HG02885 (cell line): Measurements from ENCODE around the gene CD300A.
A peak's percentile ranks its signal among the peaks of the same experiment; 100 is the strongest.
"Not testable (repeated sequence)": the region's sequence is repeated elsewhere in the genome, so short reads cannot be mapped to it uniquely, and the experiment has no call there.

Source experiments
- ATAC-seq: cut with Tn5 transposase; IDR thresholded peaks from one replicate; pipeline ENCODE4 v1.9.1; 2021; ENCODE audit warnings: mild to moderate bottlenecking; ENCODE audit not compliant: unreplicated experiment, poor library complexity

Gene CD300A

DNA sequence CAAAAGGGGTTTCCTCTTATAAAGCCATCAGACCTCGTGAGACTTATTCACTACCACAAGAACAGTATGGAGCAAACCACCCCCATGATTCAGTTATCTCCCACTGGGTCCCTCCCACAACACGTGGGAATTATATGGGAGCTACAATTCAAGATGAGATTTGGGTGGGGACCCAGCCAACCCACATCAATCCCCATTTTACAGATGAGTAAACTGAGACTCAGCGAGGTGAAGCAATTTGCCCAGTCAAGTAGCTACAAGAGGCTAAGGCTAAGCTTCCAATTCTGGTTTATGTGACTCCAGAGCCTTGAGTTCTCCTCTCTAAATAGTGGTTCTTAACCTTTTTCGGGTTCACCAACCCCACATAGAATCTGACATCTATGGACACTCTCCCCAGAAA is 8.8 kb downstream of the CD300A start:
- ATAC-seq: no peak

DNA sequence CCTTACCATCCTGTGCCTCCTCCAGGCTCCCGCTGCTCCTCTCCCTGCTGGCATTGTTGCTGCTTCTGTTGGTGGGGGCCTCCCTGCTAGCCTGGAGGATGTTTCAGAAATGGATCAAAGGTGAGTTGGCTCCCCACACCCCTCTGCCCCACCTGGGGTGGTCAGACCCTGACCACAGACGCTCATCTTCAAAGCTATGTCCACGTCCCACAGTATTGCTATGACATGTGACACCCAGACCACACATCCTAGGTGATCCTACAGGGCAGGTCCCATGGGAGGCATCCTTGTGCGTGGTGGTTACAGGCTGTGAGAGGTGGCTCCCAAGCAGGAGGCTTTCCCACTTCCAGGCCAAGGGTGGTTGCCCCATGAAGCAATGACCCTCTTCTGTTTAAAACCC is 11.0 kb downstream of the CD300A start:
- ATAC-seq: no peak

DNA sequence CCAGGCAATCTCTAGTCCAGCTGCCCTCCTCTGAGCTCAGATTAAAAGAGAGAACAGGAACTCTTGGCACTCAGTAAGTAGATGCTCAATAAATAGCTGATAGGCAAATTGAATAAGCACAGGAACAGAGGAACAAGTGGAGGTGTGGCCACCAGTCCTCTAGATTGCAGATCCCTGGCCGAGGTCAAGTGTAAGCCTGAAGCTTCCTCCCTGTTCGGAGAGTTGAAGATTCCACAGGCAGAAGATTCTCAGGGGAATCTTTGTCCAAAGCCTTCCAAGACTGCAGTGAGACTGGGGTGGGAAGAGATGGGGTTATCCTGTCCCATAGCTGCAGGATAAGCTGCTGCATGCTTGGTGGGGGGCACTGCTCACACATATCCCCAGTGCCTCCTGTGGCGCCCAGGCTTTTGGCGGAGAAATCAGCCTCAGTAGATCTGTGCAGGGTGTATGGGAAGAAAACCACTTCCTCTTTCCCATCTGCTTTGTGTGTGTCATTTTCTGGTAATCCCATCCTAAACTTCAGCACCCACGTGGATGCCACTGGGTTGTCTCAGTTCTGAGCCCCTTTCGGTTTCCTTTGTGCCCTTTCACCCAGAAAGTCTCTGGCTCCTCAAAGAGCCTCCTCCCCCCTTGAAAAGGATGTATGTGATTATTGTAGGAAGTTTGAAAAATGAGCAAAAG is 12.1 kb downstream of the CD300A start:
- ATAC-seq: no peak

DNA sequence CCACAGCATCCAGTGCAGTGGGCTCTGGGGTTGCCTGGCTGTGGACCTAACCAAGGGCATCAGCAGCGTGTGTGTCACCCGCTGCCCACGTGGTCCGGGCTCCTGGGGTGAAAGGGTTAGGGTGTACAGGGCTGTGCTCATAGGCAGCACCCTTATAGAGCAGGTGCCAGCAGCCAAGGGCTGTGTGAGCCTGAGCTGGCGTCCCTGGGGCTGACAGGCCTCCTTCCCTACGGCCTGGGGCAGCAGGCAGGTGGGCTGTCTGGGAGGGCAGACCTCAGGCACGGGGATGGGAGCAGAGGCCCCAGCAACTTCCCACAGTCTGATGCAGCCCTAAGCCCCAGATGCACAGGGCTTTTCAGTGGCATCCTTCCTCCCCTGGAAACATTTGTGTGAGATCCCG is 13.9 kb downstream of the CD300A start:
- ATAC-seq: no peak

DNA sequence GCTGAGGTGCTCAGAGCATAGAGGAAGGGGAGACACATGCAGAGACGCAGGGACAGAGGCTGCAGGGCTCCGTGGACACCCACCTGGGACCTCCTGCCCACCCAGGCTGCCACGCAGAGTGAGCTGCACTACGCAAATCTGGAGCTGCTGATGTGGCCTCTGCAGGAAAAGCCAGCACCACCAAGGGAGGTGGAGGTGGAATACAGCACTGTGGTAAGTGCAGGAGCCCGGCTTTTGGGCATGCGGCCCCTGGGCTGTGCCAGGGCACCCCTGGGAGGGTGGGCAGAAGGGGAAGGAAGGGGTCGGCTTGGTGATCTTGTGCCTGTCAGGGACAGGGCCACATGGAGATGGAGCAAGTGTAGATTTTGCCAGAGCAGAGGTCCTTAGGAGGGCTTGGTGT is 15.2 kb downstream of the CD300A start:
- ATAC-seq: no peak

DNA sequence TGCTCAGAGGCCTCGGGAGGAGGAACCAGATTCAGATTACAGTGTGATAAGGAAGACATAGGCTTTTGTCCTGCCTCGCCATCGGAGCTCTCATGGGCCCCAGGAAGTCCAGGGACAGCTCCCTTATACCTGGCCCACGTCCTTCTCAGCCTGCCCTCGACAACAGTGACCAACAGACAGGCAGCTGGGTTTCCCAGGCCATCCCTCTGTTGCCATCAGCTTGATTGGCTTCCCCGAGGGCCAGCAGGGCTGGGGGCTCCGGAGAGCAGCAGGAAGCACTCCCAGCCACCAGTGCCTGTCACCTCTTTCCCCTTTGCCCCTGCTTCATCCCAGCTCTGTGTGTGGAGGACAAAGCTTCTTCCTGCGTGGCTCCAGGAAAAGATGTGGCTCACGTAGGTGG is 17.6 kb downstream of the CD300A start:
- no peak for ATAC-seq

DNA sequence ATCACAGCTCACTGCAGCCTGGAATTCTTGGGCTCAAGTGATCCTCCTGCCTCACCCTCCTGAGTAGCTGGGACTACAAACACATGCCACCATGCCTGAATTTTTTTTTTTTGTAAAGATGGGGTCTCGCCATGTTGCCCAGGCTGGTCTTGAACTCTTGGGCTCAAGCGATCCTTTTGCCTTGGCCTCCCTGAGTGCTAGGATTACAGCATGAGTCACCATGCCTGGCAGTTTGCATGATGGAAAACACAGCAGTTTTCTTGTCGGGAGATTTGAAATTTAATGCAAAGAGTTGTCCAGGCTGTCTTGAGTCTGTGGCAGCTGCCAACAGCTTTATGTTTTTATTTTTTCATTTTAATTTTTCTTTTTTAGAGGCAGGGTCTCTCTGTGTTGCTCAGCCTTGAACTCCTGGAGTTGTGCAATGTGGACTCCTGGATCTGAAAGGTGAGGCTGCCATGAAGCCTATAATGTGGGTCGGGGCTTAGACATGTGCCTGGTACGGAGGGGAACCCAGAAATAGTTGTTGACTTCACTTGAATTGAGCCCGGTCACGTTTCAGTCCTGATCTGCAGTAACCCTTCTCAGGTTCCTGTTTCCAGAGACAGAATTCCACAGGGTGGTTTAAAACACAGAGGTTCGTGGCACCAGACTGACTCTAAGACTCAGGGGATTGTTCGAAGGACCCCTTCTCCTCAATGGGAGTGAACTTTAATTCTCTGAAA is 18.7 kb downstream of the CD300A start:
- no peak for ATAC-seq

DNA sequence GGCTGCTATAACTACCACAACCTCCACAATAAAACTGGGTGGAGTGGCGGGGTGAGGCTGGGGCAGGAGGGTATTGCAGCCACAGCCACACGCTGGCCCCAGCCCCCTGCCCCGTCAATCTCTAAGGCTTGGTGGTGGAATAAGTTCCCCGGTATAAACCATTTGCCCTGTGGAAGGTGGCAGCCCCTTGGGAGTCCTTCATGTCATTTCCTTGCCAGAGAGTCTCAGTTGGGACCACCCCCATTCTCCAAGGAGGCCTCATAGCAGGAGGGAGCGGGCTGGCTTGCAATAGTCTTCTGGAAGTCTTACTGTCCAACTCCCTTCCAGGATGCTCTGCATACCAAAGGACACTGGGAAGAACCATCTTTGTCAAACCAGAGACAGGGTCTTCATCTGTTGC is 19.4 kb downstream of the CD300A start:
- ATAC-seq: no peak

DNA sequence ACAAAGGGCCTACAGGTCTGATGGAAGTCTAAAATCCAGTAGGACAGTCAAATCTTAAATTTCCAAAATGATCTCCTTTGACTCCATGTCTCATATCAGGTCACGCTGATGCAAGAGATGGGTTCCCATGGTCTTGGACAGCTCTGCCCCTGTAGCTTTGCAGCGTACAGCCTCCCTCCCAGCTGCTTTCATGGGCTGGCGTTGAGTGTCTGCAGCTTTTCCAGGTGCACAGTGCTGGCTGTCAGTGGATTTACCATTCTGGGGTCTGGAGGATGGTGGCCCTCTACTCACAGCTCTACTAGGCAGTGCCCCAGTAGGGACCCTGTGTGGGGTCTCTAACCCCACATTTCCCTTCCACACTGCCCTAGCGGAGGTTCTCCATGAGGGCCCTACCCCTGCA is 21.8 kb downstream of the CD300A start:
- not testable (repeated sequence) for ATAC-seq

DNA sequence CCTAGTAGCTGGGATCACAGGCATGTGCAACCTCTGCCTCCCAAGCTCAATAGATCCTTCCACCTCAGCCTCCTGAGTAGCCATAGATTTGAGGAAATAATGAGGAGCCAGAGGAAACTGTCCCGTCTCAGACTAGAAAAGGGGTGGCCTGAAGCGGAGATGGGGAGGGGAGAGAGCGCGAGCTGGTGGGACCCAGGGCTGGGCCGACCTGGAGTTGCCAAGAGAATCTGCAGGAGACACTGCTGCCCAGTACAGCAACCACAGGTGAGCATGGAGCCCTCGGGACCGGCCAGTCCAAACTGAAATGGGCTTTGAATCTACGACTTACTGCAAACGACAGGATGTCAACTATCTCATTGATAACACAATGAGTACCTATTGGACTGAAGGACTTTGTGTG is 24.3 kb downstream of the CD300A start:
- ATAC-seq: no peak

DNA sequence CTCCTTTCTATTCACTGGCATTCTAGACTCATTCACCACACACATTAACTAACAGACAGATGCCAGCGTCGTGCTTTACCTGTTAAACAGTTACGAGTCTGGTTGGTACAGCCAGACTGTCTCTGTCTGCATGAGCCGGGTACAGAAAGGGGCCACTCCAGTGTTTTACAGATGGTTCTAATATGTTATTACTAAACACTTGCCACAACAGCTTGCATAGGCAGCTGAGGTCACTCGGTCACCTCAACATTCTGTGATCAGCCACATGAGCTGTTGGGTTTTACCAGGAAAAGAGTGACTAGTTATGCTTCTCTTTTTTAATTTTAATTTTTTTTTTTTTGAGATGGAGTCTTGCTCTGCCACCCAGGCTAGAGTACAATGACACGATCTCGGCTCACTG is 25.2 kb downstream of the CD300A start:
- no peak for ATAC-seq

DNA sequence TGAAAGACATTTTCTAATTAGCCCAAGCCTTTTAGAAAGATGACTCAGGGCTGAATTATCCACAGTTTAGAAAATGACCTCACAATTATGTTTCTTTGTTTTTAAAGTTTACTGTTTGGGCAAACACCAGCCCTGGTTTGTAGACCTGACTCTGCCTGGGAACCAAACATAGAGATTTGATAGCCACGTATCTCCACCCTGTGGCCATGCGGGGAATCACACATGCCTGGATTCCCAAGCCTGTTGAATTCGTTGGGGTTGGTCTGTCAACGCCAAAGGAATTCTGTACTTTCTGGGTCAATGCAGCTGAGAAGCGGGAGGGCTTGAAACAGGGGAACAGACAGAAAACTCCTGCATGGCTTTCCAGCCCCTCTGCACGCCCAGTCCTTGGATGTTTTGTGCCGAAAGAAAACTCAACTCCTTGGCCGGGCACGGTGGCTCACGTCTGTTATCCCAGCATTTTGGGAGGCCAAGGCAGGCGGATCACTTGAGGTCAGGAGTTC is 26.9 kb downstream of the CD300A start:
- no peak for ATAC-seq

DNA sequence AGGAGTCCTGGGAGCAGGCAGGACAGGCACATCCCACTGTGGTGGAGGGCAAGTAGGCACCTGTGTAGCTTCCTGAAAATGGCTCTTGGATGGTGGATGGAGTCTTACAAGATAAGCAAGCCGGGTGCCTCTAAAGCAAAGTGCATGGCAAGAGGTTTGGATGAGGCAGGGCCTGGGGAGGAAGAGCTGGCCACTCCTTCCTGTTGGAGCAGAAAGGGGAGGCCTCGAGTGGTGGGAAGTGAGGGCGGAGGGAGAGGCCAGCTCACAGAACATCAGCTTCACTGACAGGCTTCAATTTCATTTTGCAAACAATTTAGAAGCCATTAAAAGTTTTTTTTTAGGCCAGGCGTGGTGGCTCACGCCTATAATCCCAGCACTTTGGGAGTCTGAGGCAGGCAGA is 31.0 kb downstream of the CD300A start:
- ATAC-seq: no peak

DNA sequence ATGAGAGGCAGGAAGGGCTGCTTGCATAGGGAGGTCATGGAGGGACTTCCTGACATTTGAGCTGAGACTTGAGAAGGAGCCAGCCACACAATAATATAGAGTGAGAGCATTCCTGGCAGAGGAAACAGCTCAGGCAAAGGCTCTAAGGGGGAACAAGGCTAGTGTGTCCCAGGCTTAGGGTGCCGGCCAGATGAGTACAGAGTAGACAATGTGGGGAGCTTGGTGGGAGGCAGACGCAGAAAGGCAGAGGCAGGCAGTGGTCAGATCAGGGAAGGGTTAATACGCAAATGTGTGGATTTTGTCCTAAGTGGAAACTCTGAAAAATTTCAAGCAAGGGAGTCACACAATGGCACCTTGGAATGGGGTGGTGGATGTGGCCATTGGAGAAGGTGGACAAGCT is 33.6 kb downstream of the CD300A start:
- ATAC-seq: no peak

DNA sequence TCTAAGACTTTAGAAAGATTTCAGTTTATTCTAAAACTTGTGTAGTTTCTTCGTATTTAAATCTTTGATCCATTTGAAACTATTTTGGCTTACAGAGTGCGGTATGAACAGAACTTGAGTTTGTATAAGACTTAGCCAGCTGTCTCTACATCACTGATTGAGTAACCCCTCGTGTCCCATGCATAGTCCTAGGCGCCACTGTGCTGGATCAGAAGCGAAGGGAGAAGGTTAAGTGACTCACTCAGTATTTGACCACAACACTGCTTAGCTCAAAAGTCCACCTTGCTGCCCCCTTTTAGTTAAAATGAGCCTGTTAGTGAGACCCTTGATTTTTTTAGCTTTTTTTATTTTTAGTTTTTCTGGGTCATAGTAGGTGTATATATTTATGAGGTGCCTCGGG is 36.4 kb downstream of the CD300A start:
- no peak for ATAC-seq

DNA sequence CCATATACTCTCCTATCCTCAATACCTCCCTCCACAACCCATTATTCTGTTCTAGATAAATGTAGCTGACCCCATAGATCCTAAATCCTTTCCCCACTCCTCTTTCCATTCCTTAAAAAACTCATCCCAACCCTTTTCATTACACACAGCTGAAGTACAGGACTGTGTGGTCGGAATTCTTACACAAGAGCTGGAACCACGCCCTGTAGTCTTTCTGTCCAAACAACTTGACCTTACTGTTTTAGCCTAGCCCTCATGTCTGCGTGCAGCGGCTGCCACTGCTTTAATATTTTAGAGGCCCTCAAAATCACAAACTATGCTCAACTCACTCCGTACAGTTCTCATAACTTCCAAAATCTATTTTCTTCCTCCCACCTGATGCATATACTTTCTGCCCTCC is 37.5 kb downstream of the CD300A start:
- ATAC-seq: not testable (repeated sequence)

DNA sequence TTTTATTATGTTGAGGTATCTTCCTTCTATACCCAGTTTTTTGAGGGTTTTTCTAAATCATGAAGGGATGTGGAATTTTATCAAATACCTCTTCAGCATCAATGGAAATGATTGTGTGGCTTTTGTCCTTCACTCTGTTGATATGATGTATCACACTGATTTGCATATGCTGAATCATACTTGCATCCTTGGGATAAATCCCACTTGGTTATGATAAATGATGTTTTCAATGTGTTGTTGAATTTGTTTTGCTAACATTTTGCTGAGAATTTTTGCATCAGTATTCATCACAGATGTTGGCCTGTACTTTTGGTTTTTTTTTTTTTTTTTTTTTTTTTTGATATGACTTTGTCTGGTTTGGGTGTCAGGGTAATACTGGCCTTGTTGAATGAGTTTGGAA is 41.7 kb downstream of the CD300A start:
- ATAC-seq: no peak

DNA sequence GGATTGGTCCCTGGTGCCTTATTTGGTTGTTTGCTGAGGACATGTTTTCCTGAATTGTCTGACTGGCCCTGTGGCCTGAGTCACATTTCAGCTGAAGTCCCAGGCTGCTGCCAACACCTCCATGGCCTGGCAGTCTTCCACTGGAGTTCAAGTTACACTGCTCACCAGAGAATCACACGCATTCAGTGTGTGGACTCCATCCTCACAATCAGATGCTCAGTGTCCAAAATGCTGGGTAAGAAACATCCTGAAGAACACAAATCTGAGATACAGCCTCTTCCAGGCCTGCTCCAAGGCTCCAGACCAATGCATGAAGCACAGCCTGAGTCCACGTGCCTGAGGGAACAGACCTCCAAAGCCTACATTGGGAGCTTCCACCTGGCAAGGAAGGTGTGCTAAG is 45.6 kb downstream of the CD300A start:
- ATAC-seq: peak; percentile 12

DNA sequence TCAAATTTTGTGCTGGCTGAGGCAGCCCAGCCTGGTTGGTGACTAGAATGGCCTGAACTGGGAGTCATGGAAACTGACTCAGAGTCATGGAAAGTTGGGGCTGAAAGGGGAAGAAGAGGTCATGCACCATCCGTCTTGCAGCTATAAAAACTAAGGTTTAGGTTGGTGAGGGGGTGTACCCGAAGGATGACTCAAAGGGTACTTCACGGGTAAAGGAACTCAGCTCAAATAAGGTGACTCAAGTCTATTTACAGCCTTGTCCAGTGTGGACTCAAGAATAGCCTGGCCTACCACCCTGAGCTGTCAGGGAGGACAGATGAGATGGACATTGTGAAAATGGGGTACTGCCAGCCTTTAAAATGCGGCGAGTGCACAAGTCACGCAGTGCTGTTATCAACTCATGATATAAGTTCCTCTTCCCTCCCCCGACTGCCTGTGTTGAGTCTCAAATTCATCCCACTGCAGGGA is 46.2 kb downstream of the CD300A start:
- ATAC-seq: peak; percentile 61

DNA sequence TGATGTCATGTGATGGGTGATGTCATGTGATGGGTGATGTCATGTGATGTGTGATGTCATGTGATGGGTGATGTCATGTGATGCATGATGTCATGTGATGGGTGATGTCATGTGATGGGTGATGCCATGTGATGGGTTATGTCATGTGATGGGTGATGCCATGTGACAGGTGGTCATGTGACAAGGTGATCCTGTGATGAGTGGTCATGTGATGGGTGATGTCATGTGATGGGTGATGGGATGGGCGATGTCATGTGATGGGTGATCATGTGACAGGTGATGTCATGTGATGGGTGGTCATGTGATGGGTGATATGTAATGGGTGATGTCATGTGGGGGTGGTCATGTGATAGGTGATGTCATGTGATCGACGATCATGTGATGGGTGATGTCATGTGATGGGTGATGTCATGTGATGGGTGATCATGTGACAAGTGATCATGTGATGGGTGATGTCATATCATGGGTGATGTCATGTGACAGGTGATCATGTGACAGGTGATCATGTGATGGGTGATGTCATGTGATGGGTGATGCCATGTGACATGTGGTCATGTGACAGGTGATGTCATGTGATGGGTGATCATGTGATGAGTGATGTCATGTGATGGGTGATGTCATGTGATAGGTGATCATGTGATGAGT is 47.7 kb downstream of the CD300A start:
- ATAC-seq: no peak

DNA sequence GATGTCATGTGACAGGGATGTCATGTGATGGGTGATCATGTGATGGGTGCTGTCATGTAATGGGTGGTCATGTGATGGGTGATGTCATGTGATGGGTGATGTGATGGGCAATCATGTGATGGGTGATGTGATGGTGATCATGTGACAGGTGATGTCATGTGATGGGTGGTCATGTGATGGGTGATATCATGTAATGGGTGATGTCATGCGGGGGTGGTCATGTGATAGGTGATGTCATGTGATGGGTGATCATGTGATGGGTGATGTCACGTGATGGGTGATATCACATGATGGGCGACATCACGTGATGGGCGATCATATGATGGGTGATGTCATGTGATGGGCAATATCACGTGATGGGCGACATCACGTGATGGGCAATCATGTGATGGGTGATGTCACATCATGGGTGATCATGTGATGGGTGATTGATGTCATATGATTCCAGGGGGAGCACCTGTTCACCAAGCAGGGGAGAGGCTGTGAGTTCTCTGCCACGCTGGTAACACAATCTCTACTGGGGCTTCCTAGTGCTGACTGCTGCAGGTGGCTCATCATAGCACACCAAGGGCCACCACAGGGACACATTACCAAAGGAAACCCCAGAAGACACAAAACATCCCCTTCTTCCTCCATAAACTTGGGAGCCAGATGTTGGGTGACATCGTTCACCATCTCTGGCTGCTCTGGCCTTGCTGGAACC is 48.3 kb downstream of the CD300A start:
- no peak for ATAC-seq
